Measurements from ENCODE around the gene CLSTN3. TPM values are rescaled to one million over a fixed set of nuclear protein-coding genes. Genes with fewer than 3 reads are reported as not detected.
"Not testable (repeated sequence)": the region's sequence is repeated elsewhere in the genome, so short reads cannot be mapped to it uniquely, and the experiment has no call there.

CLSTN3 gene
- total RNA-seq, 2 experiments from 2014 or later, result 16.5 to 17.2 TPM

DNA sequence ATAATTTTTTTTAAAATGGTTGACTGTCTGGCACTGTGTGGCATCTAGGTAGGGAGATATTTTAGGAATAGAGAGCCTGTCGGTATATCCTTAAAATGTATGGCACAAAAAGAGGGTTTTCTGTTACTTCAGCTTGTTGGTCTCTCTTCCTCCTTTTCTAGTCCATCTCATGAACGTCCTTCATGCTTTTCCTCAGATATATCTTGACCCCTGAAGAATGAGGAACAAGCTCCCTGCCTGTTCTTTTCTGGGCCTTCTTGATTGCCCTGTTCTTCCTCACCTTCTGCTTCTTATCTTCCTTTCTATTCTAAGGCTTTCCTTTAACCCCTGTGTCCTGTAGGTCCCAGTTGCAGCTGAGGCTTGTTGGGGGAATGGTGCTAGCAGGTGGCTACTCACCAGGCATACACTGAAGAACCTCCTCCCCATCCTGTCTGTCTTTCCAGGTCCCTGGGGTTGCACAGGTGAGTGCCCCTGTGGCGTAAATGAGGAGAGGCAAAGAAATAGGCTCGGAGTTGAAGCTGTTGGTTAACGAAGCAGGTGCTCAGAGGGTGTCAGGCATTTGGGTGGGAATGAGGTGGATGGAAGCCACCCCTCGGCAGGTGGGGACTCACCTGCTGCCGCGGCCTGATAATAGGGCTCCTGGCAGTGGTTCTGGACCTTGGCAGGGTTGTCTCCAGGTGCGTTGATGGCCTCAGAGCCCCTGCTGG is 30.7 kb upstream of the CLSTN3 start:
- DNase-seq, result no peak
- Mint-ChIP-seq H3K4me3 (no peak overlapping the region), H3K36me3 (peaks cover 3% of the 10 kb centered on the region), H3K4me1 (peaks cover 7% of the 10 kb centered on the region), H3K9me3 (no peaks in the 10 kb centered on the region), H3K27ac (no peak overlapping the region), H3K27me3 (no peaks in the 10 kb centered on the region)

DNA sequence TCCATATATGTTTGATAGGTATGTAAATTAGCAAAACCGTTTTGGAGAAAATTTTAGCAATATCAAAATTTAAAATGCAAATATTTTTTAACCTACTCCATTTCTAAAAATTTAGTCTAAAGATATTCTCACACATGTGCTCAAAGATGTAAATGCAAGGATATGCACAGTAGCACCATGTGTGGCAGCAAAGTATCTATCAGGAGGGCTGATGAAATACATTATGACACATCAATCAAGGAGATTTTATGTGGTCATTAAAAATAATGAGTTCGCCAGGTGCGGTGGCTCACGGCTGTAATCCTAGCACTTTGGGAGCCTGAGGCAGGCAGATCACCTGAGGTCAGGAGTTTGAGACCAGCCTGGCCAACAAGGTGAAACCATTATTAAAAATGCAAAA is 29.9 kb upstream of the CLSTN3 start:
- DNase-seq, result no peak
- no peak overlapping the region for H3K27ac Mint-ChIP-seq
- H3K9me3 Mint-ChIP-seq, result no peaks in the 10 kb centered on the region
- H3K27me3 Mint-ChIP-seq, result no peaks in the 10 kb centered on the region
- H3K4me1 Mint-ChIP-seq, result peaks cover 7% of the 10 kb centered on the region
- H3K4me3 Mint-ChIP-seq, result no peak overlapping the region
- peaks cover 6% of the 10 kb centered on the region for H3K36me3 Mint-ChIP-seq

DNA sequence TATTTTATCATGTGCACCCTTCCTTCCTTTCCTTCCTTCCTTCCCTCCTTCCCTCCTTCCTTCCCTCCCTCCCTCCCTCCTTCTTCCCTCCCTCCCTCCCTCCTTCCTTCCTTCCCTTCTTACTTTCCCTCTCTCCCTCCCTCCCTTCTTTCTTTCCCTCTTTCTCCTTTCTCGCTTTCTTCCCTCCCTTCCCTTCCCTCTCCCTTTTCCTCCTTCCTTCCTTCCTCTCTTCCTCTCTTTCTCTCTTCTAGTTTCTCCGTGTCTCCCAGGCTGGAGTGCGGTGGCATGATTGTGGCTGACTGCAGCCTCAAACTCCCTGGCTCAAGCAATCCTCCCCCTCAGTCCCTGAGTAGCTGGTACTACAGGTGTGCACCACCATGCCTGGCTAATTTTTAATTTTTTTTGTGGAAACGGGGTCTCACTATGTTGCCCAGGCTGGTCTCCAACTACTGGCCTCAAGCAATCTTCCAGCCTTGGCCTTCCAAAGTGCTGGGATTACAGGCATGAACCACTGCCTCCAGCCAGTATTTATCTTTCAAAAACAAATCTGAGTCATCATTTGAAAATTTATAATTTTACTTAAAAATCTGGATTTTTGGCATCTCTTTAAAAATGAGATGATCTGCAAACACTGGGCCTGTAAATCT is 29.0 kb upstream of the CLSTN3 start:
- Mint-ChIP-seq H3K9me3 (peaks cover 8% of the 10 kb centered on the region), H3K4me3 (no peak overlapping the region), H3K36me3 (peaks cover 14% of the 10 kb centered on the region), H3K4me1 (peaks cover 7% of the 10 kb centered on the region), H3K27me3 (no peaks in the 10 kb centered on the region), H3K27ac (peak overlapping the region; percentile 26)
- no peak for DNase-seq

DNA sequence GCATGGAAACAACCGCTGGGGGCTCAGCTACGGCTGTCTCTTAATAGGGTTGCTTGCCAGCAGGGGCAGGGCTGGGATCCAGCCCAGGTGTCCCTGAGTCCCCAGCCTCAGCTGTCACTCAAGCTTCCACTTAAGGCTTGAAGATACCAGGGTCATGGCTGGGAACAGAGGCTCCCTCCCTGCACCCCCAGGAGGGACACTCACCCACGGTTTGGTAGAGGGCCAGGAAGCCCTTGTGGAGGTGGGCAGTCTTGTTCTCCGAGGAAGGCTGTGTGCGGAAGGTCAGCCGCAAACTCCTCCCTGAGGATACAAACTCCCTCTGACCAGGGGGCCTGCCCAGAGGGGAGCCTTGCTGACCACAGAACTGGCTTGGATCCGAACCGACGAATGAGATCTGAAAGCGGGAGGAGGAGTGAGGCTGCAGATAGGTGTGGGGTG is 28.5 kb upstream of the CLSTN3 start:
- Mint-ChIP-seq H3K36me3 (peaks cover 19% of the 10 kb centered on the region), H3K9me3 (peaks cover 14% of the 10 kb centered on the region), H3K27ac (no peak overlapping the region), H3K4me1 (peaks cover 11% of the 10 kb centered on the region), H3K4me3 (no peak overlapping the region), H3K27me3 (no peaks in the 10 kb centered on the region)
- DNase-seq, result no peak

DNA sequence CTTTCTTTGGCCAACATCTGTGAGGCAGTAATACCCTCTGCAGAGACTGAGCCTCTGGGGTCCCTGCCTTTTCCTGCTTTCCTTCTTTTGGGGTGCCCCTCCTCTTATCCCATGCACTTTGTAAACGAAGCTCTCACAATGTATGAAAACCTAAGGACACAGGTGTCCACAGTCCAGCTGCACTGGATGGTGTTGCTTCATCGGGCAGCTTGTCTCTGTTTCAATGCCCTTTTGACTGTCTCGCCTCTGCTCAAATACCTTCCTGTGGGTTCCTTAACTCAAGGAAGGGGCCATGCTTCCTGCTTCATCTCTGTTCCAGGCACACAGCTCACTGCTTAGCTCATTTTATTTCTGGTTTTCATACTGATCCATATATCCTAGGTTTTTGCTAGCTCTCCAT is 27.6 kb upstream of the CLSTN3 start:
- Mint-ChIP-seq H3K9me3 (peaks cover 16% of the 10 kb centered on the region), H3K36me3 (peaks cover 23% of the 10 kb centered on the region), H3K4me1 (peaks cover 12% of the 10 kb centered on the region), H3K27ac (peak overlapping the region; percentile 12), H3K27me3 (no peaks in the 10 kb centered on the region), H3K4me3 (no peak overlapping the region)
- no peak for DNase-seq

DNA sequence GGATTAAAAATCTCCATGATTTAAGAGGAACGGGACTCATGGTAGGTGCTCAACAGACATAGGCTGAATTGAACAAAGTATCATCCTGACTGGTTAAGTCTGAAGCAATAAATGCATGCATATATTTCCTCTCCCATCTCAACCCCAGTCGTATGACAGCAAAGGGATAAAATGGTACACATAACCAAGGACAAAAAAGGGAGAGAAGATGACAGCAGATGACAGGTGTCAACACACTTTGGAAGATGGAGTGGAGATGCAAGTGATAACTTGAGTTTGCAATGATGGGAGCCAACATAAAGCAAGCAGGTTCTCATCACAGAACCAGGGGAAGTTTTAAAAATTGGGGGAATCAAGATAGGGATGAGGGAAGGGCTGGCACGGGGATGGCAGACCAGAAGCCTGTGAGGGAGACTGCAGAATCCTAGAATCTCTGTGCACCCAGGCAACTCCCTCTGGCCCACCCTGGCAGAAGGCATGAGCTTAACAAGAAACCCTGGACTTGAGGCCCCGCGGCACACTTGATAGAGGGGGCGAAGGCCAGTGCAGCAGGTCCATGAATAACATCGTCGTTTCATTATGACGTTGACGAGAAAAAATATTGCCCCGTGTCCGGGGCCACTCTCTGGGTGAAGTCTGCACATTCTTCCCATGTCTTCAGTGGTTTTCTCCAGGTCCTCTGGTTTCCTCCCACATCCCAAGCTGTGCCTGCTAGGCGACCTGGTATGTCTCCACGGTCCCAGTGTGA is 26.2 kb upstream of the CLSTN3 start:
- H3K4me1 Mint-ChIP-seq, result peaks cover 18% of the 10 kb centered on the region
- peaks cover 16% of the 10 kb centered on the region for H3K9me3 Mint-ChIP-seq
- H3K4me3 Mint-ChIP-seq, result no peak overlapping the region
- no peak for DNase-seq
- H3K27me3 Mint-ChIP-seq, result no peaks in the 10 kb centered on the region
- no peak overlapping the region for H3K27ac Mint-ChIP-seq
- peaks cover 28% of the 10 kb centered on the region for H3K36me3 Mint-ChIP-seq

DNA sequence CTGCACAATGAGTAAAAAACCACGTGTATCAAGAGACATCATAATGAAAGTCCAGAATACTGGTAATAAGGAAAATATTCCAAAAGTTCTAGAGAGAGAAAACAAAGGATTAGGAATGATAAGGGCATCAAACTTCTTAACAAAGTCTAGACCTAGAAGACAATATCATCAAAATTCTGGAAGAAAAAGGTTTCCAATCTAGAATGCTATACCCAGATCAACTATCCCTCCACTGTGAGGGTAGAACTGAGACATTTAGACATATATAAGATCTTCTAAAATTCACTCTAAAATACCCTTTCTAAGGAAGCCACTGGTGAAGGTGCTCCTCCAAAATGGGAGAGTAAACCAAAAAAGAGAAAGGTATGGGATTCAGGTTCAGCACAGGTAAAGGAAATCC is 24.1 kb upstream of the CLSTN3 start:
- Mint-ChIP-seq H3K9me3 (peaks cover 16% of the 10 kb centered on the region), H3K4me1 (peaks cover 28% of the 10 kb centered on the region), H3K4me3 (no peak overlapping the region), H3K27ac (no peak overlapping the region), H3K27me3 (no peaks in the 10 kb centered on the region), H3K36me3 (peaks cover 25% of the 10 kb centered on the region)
- no peak for DNase-seq

DNA sequence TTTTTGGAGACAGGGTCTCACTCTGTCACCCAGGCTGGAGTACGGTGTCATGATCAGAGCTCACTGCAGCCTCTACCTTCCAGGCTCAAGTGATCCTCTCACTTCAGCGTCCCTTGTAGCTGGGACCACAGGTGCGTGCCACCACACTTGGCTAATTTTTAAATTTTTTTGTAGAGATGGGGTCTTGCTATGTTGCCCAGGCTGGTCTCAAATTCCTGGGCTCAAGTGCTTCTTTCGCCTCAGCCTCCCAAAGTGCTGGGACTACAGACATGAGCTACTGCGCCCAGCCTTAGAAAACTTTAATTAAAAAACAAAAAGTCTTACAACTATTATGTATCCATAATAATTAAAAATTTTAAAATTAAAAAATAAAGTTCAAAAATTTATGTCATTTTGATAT is 23.0 kb upstream of the CLSTN3 start:
- DNase-seq, H3K27me3 Mint-ChIP-seq, H3K27ac Mint-ChIP-seq, H3K4me3 Mint-ChIP-seq: not testable (repeated sequence)
- peaks cover 16% of the 10 kb centered on the region for H3K9me3 Mint-ChIP-seq
- peaks cover 25% of the 10 kb centered on the region for H3K36me3 Mint-ChIP-seq
- H3K4me1 Mint-ChIP-seq, result peaks cover 28% of the 10 kb centered on the region

DNA sequence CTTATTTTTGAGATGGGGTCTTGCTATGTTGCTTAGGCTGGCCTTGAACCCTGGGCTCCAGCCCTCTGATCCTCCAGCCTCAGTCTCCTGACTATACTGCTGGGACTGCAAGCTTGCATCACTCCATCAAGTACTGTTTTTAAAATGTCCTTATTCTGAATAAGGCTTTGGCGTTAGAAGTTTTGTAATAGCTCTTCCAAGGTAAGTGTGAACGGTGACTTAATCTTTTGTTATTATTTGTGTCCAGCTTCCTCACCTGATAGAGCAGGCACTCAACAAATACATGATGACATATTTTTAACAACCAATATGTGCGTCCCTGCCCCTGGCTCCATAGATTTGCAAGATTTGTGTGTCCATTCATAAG is 22.6 kb upstream of the CLSTN3 start:
- Mint-ChIP-seq H3K4me3 (peak overlapping the region; percentile 95), H3K36me3 (peaks cover 25% of the 10 kb centered on the region), H3K9me3 (peaks cover 16% of the 10 kb centered on the region), H3K27me3 (no peaks in the 10 kb centered on the region), H3K4me1 (peaks cover 26% of the 10 kb centered on the region), H3K27ac (peak overlapping the region; percentile 94)
- no peak for DNase-seq

DNA sequence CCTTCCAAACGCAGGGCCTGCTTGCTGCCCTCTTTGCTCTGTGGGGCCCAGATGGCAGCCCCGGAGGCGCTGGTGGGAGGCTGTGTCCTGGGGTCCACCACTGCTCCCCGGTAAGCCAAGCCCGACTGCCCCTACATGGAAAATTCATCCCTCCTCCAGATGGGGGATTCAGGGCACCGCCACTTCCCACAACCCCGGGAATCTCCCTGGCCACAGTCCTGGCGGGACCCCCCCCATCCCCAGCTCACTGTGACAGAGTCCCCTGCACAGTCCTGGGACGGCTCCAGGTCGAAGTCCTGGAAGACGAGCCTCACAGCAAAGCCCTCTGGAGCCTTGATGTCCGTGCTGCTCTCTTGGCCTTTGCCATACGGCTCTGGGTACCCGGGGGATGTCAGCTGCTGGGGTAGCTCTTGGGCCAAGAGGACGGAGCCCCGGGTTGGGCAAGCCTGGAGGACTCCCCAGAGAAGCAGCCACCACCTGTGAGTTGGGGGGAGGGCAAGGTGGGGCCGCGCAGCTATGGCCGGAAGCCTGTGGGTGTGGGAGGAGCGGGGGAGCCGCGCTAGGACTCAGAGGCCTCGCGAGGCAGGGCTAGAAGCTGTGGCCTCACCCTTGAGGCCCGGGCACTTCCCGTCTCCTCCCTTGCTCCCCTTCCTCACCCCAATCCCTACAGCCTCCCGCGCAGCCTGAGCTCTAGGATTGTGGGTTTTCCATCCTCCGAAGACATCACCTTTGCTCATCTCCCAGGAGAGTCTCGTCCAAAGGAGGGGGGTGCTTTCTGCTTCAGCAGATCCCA is 22.0 kb upstream of the CLSTN3 start:
- Mint-ChIP-seq H3K4me1 (peaks cover 26% of the 10 kb centered on the region), H3K36me3 (peaks cover 25% of the 10 kb centered on the region), H3K27ac (peak overlapping the region; percentile 94)

DNA sequence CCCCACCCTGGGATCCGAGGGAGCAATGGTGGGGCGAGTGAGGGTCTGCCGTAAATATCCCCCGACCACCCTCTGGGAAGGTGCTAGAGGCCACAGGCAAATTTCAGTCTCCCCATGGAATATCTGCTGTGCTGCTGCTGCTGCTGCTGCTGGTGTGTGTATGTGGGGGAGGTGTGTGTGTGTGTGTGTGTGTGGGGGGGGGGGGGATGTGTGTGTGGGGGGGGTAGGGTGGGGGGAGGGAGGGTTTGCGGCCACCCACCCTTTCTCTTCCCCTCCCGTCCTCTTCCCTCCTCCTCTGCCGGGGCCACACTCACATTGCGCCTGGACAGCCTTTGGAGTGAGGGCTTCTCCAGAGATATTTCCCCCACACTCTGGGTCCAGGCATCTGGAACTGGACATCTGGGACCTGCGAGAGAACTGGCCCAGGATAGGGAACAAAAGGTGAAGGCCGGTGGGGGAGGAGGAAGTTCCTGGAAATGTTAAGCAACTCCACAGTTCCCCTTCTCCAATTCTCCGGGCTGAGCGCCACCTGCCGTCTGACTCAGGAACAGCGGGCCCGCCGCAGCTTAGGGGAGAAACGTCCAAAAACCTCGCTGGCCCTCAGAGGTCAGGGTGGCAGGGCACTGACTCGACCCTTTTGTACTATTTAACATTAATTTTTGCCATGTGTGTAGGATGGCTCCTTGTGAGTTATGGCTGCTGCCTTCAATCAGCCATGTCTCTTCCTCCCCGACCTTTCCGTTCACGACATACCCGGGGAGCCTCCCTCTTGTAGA is 21.2 kb upstream of the CLSTN3 start, which contains the start of gene C1RL:
Gene C1RL (minus strand): TSS at position 419 of the 776 bp plus-strand sequence. CDS start 34 bp downstream, at position 385.
- peak within 1 kb of the TSS; percentile 94 for H3K27ac Mint-ChIP-seq
- no peaks in the 10 kb centered on the region for H3K27me3 Mint-ChIP-seq
- H3K36me3 Mint-ChIP-seq, result peaks cover 28% of the 10 kb centered on the region
- peak within 1 kb of the TSS; percentile 95 for H3K4me3 Mint-ChIP-seq
- H3K9me3 Mint-ChIP-seq, result peaks cover 16% of the 10 kb centered on the region
- H3K4me1 Mint-ChIP-seq, result peaks cover 27% of the 10 kb centered on the region
- DNase-seq, result peak; percentile 79

More for the DNA sequence above, 22.0 kb upstream of the CLSTN3 start:
- peak; percentile 86 for DNase-seq
- Mint-ChIP-seq H3K9me3 (peaks cover 16% of the 10 kb centered on the region), H3K27me3 (no peaks in the 10 kb centered on the region), H3K4me3 (peak overlapping the region; percentile 95)

DNA sequence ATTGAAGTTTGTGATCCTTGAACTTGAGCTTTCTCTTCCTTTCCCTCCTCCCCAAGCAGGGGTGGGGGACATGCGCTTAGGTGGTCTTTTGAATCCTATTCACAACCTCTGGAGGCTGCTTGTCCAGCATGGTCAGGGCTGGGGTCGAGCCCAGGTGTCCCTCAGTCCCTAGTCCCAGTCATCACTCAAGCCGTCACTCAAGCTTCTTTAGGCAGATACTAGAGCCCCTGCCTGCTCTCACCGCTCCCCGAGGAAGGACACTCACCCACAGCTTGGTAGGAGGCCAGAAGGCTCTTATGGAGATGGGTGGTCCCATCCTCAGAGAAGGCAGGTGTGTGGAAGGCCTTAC is 20.6 kb upstream of the CLSTN3 start:
- Mint-ChIP-seq H3K9me3 (peaks cover 16% of the 10 kb centered on the region), H3K4me3 (peak overlapping the region; percentile 95), H3K27me3 (no peaks in the 10 kb centered on the region), H3K4me1 (peaks cover 26% of the 10 kb centered on the region), H3K27ac (peak overlapping the region; percentile 94), H3K36me3 (peaks cover 28% of the 10 kb centered on the region)
- no peak for DNase-seq

DNA sequence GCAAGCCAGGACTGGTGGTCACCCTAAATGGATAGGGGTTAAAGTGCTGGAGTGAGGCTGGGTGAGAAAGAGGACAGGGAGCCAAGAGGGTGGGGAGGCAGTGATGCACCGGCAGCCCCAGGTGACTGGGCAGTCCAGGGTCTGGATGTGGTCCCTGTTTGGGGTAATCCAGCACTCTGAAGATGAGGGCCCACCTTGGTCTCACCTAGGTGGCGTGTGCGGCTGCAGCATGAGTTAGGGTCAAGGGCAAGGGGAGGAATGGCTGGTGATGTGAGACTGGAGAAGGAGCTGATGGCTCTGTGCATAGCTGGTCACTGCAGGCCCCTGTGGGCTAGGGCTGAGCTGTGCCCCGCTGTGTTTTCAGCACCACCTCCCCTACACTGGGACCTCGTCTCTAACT is 19.5 kb upstream of the CLSTN3 start:
- Mint-ChIP-seq H3K4me3 (no peak overlapping the region), H3K9me3 (peaks cover 13% of the 10 kb centered on the region), H3K27me3 (no peaks in the 10 kb centered on the region), H3K27ac (no peak overlapping the region), H3K4me1 (peaks cover 26% of the 10 kb centered on the region), H3K36me3 (peaks cover 21% of the 10 kb centered on the region)
- no peak for DNase-seq

DNA sequence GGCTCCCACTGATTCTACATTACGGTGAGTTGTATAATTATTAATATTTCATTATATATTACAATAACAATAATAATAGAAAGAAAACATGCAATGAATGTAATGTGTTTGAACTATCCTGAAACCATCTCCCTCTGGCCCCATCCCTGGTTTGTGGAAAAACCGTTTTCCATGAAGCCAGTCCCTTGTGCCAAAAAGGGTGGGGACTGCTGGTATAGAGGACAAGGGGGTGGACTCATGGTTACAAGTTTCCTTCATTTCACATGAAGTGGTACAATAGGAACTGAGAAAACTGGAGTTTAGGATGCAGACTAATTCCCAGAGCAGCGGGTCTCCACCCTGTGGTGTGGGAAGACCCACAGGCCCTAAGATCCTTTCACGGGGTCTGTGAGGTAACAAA is 18.1 kb upstream of the CLSTN3 start:
- DNase-seq, result no peak

More for the DNA sequence above, 18.1 kb upstream of the CLSTN3 start:
- Mint-ChIP-seq H3K4me3 (no peak overlapping the region), H3K27me3 (no peaks in the 10 kb centered on the region), H3K9me3 (no peaks in the 10 kb centered on the region), H3K4me1 (peaks cover 22% of the 10 kb centered on the region), H3K27ac (no peak overlapping the region), H3K36me3 (peaks cover 9% of the 10 kb centered on the region)

All from activated naive CD8-positive, alpha-beta T cell treated with anti-CD3 and anti-CD28 coated beads for 36 hours (primary cell).